ENCODE data around the gene GBX2.

The GBX2 gene

GRCh38 chr2:236180831-236181453, 12.8 kb upstream of the GBX2 start:
- DNase-seq (ENCODE audit: low read depth, low spot score) = no peak

GRCh38 chr2:236180076-236180816, 12.1 kb upstream of the GBX2 start:
- no peak for DNase-seq (ENCODE audit: low read depth, low spot score)

DNA sequence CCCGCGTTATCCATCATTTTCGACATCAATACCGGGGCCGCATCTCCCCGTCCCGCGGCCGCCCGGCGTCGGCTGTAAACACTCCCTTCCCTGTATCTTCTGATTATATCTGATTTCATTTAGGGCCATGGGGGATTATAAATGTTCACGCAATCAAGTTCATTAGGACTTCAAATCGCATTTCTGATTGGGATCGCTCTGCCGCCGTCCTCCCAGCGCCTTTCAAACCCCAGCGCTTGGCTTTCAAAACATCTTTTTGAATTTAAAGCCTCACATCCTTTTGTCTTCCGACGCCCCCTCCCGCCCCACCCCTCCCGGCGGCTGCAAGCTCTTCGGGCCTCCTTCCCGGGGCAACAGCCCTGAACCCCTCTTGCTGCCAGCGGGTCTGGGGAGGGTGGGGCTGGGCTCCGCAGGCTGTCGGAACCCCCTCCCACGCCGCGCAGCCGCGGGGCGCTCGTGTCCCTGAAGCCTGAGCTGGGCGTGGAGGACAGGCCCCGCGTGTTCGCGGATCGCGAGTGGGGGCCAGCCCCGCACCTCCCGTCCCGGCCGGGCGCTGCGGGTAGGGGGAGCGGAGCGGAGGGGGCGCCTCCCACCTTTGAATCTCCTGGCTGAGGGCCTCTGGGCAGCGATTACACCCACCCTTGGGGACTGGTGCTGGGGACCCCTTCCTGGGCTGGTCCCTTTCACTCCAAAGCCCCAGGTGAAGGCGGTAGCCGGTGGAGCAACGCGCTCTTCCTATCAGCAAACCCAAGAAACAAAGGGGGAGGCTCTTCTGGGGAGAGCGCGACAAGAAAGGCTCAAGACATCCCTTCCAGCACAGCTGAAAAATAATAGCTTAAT, 11.3 kb upstream of the GBX2 start:
- no peak for DNase-seq (ENCODE audit: low read depth, low spot score)

GRCh38 chr2:236178890-236179235, 10.7 kb upstream of the GBX2 start:
- no peak for DNase-seq (ENCODE audit: low read depth, low spot score)

DNA sequence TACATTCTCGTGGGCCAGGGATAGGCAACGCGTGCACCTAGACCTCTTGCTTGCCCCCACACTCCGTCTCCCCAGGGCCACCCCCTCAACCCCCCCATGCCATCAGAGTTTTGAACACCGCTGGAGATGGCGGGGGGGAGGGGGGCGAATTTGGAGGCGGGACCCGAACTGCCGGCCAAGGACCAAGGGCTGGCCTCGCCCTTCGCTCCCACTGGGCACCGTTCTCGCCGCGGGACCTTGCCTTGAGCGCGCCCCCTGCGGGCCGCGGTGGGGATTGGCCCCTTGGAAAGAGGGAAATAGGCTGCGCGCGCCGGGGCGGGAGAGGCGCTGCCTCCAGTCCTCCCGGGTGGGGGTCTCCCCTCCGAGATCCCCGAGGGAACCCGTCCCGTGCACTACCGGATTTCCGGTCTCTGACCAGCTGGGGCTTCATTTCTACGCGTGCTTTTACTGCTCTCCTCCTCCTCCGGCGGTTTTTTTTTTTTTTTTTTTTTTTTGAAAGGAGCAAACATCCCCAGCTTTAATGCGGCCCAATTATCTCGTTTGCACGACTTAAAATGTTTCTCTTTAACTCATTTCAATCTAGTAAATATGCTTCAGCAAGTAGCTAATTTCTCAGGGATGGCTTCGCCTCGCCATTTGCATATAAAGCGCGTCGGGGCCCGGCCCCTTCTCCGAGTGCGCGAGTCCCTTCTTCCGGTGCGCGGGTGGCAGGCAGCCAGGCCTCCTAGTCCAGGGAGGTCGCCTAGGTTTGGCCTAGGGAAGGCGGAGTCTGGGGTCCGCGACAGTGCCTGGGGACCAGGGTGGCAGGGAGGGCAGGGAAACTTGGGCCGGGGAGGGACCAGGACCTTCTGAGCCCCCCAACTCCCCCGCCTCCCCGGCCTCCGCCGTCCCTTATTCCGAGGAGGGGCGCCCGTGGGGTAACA, 10.0 kb upstream of the GBX2 start:
- DNase-seq (ENCODE audit: low read depth, low spot score) = no peak

DNA sequence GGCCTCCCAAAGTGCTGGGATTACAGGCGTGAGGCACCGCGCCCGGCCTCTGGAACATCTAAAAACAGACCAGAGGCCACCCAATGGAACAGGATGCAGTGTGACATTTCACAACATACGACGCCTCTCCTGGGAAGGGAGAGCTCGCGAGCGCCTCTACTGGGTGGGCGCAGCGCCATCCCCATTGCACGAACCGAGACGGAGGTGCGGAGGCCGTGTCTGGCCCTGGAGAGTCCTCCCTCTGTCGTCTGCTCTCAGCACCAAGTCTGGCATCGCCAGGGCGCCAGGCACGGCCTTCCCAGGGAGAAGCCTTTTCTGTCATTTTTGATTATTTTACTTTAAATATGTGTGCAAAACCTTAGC, 9.4 kb upstream of the GBX2 start:
- no peak for DNase-seq (ENCODE audit: low read depth, low spot score)

- DNase-seq (ENCODE audit: low read depth, low spot score) = no peak
Measured at GRCh38 chr2:236176951-236177350, 8.8 kb upstream of the GBX2 start.

DNA sequence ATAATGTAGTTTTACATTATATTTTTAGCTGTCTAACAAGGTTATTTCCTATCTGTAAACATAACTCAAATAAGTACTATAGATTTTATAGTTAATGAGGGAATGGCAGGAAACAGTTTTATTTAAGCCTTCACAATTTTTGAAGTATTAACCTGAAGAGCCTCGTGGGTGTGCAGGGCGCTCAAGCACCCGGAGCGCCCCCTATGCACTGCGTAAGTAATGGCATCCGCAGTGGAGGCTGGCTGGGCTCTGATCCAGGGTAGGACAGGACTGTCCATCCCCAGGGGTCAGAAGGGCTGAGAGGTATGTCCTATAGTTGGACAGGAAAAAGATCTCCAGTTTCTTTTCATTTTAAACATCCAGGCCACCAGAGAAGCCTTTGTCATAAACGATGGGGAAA, 8.2 kb upstream of the GBX2 start:
- DNase-seq (ENCODE audit: low read depth, low spot score) = no peak

DNA sequence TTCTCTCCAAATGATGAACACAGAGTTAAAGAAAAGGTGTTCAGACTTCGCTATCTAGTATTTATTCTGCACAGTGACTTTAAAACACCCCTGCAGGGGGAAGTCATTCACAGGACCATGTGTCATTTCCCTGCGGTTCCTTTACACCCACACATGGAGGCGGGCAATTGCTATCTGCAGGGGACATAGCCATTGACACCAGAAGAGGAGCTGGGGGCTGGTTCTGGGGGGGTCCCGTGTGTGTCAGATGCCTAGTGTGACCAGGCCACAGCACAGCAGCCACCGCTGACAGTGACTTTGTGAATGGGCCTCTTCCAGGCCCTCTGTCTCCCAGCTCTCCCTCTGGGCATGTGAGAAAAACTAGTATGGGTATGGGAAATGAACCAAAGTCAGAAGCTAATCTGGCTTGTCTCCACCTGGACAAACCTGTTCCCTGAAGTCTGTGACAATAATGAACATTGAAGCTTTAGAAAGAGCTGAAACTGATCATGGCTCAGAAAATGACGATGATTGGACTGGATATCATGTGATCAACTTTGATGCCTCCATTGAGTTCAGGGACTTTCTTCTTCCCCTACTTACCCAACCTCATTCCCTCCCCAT, 7.5 kb upstream of the GBX2 start:
- no peak for DNase-seq (ENCODE audit: low read depth, low spot score)

GRCh38 chr2:236173729-236174607, 5.8 kb upstream of the GBX2 start:
- no peak for DNase-seq (ENCODE audit: low read depth, low spot score)

DNA sequence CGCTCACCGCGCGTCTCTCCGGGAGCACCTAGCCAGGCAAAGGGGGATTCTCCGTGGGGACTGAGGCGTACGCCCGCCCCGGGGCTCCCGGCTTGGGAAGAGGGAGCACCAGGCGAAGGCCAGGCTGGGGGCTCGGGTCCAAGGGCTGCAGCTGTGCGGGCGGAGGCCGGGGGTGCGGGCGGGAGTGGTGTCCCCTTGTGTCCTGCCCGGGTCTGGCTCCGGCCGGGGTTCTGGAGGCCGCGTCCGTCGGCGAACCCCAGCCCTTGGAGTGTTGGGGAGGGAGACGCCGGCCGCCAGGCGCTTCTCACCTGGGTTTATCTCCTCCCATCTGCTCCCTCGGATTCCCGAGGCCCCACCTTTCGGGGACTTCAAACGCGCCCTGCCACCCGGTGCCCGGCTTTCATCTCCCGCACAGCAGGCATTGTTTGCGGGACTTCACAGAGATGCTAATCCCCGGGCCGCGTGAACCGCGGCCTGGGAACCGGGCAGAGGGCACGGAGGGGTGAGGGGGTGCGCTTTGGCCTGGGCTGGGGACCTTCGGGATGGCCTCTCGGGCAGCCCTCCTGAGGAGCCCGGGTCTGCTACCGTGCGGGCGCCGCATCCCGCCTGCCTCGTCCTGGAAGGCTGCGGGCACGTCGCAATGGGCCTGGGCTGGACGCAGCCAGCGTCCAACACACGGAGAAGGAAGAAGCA, 5.0 kb upstream of the GBX2 start:
- no peak for DNase-seq (ENCODE audit: low read depth, low spot score)

GRCh38 chr2:236172255-236173035, 4.3 kb upstream of the GBX2 start:
- no peak for DNase-seq (ENCODE audit: low read depth, low spot score)

GRCh38 chr2:236171680-236172254, 3.6 kb upstream of the GBX2 start:
- no peak for DNase-seq (ENCODE audit: low read depth, low spot score)

GRCh38 chr2:236171181-236171679, 3.0 kb upstream of the GBX2 start:
- no peak for DNase-seq (ENCODE audit: low read depth, low spot score)

GRCh38 chr2:236170590-236171165, 2.5 kb upstream of the GBX2 start:
- DNase-seq (ENCODE audit: low read depth, low spot score) = no peak

DNA sequence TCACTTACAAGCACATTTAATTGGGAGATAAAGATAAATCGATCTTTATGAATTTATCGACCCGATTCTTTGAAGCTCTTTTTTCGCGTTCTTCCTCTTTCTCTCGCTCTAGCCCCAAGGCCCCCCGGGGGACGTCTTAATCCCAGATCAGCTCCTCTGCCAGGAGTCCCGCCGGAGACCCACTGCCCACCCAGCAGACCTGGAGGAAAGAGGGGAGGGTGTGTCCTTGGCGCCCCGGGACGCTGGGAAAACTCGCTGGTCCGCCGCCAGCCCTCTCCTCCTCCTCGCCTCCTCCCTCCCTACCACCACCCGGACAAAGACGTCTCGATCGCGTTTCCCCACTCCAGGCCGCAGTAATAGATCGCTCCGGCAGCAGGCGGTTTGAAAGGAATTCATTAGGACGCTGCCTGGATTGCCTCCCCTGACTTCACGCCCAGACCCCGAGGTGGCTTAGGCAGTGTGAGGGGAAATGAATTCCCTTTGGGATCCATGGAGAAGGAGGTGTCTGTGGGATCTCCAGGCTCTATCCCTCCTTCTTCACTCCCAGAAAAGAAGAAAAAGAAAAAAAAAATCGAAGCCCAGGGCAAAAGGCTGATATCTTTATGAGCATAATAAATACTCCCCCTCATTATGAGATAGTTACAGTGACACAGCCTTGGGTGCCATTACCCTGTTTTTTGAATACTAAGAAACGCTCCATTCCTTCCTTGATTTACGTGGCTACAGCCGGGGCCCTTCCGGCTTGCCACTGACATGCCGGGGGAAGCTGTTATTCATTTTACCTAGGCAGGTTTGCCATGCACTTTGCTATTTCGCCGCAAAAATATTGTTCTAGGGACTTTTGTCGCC, 1.8 kb upstream of the GBX2 start:
- no peak for DNase-seq (ENCODE audit: low read depth, low spot score)

DNA sequence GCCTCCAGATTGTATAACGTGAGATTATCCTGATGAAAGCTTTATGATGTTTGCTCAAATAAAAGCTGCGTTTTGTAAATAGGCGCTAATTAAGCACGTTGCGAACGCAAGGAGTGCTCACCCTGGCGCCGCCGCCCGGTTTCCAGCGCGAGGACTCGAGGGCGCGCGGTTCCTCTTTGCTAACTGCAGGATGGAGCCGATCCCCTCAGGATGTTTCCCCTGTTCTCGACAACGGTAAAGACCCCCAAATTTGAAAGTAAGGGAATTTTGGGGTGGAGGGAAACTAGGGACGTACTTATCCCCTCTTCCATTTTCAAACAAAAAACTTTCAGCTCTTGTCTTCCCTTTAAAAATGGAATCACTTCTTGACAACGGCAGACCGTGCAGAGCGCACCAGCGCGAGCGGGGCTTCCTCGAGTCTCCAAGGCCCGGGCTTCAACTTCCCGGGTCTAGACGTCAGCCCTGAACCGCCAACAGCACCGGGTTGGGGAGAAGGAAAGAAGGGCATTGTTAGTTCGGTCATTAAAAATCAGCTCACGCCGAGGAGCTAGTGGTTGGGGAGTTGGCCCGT, 1.1 kb upstream of the GBX2 start:
- DNase-seq (ENCODE audit: low read depth, low spot score) = no peak
